Activated CD4-positive, alpha-beta T cell treated with anti-CD3 and anti-CD28 coated beads, Interleukin-2, Interleukin-6, amounts not matched to agents 100 ng/mL and 50 ng/mL, durations not matched to agents 16 hours and 8 hours (primary cell): ENCODE data around the gene ARGLU1.

ENCODE experiments used
- DNase-seq: peaks from one replicate; pipeline ENCODE4 v3.0.0-alpha.2; 2020

Gene ARGLU1

DNA sequence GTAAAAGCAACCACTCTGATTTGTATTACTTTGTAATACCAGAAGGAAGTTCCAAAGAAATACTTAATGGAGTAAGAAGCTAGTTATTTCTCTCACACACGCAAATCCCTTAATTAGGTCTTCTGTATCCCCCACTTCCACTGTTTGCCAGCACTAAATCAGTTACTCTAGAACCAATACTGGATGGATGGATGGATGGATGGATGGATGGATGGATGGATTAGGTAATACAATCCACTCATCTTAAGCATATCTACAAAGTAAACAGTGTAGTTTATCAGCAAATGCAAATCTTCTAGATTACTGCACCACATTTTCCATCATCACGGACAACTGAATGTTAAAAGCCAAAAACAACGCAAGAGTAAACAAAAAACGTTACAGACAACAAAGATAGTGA, 27.3 kb downstream of the ARGLU1 start:
- DNase-seq: no peak

DNA sequence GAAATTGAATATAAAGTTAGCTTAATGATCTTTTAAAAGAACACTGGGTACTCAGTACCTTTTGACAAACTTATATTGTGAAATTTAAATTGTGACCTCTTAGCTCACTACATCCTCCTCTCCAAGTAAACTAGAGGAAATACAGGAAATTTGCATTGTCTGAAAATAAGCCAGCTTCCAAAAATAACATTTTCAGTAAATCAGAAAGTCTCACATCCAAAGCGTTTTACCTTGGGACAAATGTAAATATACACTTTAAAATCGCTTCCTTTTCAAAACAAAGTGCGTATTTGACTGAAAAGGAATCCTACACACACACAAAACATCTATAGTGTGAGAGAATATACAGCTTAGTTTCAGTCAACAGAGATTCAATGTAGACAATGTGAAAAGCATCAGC, 30.4 kb downstream of the ARGLU1 start:
- DNase-seq: no peak

DNA sequence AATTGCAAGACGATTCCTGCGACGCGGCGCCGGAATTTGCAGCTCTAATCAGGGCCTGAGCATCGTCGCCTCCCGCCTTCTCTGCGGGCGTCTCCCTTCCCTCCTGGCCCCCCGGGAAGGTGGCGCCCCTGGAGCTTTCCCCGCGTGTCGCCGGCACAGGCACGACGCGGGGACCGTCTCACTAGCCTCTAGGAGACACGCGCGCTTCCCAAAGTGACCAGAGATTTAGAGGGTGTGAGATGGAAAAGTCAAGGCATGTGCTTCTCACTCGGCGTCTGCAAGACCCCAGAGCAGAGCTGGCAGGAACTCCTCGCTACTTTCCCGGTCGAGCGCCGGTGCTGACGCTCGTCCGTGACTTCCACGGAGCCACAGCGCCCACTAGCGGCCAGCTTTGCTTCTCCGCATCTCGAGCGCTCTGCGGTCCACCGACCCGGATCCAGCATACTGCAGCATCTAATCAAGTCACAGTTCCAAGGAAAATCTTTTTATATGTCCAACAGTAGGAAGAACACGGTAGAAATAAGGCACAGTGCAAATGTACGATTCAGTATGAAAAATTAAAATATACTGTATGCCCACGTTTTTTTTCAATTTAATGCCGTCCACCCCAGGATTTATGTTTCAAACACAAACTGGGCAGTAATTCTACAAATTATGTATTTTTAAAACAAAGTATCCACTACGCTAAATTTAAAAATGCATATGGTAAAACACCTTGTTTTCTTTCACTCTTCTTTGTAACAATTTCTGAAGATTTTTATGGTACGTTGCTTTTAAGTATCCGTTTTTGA, 31.5 kb downstream of the ARGLU1 start:
- DNase-seq: peak; percentile 88

DNA sequence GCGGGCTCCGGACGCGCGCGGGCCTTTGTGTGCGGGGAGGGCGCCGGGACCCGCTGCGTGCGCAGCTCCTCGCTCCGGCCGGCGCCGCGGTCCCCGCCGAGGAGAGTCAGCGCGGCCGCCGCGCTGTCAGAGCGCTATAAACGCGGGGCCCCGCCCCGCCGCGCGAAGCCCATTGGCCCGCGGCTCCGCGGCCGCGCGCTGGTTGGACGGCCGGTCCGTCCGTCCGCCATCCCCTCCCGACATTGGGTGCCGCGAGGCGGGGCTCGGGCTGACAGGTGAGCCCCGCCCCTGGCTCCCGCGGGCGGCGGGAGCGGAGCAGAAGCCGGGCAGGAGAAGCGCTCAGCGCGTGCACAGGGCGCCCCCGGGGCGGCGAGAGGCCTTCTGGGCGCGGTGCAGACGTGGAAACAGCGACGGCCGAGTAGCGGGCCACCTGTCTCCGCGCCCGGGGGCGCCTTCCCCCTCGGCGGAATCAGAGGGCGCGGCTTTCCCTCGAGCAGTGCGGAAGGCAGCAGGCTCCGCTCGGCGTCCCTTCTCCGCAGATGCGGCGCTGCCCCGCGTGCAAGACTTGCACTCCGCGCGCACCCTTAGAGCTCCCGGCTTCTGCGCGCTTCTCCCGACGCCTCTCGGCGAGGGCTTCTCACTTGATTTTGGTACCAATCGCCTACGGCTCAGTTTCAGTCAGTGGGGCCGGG, 32.2 kb downstream of the ARGLU1 start, which contains the start of gene EFNB2:
EFNB2 (minus strand) TSS at position 111 of the 692 bp plus-strand sequence. CDS start 698 bp downstream, outside the sequence.
- DNase-seq: peak; percentile 93

DNA sequence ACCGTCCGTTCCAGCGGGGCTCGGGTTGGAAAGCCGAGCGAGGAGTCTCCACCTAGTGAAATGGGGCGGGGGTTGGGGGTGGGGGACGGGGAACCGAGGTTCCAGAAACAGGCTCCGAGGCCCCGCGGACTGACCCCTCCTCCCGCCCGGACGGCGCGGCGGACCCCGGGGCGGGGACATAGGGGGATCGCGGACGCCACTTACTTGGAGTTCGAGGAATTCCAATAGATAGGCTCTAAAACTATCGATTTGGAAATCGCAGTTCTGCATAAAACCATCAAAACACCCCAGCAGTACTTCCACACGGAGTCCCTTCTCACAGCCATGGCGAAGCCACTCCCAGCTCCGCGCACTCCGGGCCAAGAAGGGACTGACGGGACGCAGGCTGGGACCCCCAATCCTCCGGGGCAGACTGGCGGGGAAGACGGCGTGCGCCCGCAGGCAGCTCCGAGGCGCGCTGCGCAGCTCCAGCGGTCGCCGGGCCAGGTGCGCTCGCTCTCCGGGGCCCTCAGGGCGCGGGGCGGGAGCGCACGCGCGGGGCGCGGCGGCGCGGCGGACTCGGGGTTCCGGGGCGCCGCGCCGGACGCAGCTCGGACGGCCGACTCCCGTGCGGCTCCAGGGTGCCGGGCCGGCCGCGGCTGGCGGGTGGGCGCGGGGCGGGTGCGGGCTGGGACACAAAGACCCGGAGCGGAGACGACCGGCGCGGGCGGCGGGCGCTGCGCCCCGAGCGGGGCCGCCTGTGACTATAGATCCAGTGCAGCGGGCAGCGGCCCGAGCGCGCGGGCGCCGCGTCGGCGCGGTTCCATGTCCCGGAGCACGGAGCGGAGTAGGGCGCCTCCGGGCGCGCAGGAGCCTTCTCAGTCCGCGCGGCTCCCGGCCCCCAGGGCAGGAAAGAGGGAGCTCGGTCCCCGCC, 33.0 kb downstream of the ARGLU1 start:
- no peak for DNase-seq

DNA sequence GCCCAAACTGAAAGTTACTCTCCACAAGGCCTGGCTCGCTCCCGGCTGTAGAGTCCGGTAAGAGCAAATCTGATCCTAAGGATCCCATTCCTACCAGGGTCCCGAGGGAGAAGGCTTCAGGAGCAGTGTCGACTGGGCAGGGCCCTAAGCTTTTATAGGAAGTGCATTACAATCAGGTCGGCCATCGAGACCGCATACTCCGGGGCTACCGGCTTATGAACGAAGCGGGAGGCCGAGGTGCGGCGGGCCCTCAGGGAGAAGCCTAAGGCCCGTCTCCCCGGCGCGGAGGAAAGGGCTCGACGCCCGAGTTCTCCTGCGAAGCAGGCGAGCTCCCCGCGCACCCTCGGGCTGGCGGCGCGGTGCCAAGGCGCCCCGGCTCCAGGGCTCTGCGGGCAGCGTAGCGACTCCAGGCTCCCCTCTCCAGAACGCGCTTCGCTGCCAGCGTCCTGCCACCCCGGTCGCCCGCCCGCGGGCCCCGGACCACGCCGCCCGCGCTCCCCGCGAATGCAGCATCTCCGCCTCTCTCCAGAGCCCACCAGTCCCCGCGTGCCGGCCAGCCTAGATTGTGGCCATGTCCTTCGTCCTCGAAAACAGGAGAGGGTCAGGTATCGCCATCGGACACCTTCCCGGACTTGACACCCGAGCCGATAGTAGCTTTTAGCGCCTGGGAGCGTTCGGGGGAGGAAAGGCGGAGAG, 33.8 kb downstream of the ARGLU1 start:
- DNase-seq: no peak

DNA sequence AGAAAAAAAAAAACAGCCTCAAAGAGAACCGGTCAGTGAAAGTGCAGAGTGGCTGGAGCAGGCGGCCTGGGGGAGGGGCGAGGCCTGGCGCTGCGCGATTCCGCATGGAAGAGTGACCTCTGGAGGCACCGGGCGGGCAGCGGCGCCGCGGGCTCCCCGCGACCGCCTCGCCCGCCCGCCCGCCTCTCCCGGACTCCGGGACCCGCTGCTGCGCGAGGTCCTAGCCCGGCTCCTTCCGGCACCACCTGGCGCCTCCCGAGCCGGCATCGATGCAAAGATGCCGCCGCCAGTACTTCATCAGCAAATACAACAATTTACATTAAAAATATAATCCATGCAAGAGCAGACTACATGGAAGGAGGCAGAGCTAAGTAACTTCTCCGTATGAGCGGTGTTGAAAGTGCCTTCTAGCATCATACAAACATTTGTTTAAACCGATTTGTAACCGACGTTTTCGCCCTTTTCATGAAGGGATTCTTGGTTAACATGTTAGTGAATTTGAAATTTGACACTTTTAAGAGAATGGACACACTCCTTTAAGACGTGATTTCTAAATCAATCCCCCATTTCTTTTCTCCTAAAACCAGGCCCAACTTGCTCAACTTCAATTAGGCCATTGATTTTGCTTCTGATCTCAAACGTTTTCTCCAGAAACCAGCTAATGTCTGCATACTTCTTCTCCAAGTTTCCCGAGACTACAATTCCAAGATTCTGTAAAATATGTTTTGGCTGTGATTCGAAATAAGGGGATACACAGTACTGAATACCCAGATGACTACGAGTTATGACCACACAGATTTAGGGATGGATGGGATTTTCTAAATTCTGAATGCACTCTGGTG, 34.6 kb downstream of the ARGLU1 start:
- DNase-seq: no peak

DNA sequence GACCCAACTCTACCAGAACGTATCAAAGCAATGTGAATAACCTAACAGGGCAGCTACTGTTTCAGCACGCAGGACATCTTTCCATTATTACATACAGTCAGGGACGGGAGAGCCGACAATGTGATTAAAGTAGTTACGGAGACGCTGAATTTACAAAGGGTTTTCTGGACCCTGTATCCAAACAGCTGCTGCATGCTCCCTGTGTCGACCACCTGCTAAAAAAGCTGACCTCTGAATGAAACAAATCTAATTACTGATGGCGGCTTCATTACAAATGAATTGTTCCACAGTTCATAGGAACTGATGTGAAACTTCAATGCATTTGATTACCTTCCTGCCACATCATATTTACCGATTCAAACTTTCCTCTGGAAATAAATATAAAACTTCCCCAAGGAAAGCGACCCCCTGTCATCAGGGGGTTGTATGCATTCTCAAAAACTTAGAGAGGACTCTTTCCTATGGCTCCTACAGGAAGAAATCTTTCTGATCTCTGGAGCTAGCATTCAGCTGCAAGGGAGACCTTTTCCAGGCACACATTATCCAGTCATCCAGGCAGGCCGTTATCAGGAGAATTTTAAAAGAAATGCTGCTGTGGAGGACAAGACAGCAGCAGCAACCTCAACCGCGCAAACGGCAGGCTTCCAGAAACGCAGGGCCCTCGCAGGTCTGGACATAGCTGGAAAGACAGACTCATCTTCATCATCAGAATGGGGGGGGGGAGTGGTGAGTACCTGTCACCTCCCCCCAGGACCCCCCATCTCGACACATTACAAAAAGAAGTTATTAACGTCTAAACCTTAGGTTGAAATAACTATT, 35.6 kb downstream of the ARGLU1 start:
- DNase-seq: no peak

DNA sequence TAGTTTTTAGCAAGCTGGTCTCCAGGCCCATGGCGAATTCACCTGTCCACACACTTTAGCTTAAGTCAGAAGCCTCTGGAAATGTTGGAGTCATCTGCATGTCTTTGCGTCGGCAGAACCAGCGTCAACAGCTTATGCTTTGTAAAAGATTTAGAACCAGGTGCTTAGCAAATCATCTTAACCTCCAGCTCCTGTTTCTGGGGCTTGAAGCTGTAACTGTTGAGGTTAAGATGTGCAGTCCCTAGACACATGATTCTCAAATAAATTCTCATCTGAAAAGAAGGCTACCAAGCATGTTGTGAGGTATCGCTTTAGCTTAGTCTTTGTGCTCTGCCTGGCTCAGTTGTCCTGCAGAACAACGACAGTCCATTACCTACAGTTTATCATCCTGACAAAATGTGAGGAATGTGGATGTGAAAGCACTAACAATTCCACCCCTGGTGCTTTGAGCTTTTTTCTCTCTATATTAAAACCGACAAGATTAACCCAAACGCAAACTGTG, 36.9 kb downstream of the ARGLU1 start:
- no peak for DNase-seq

DNA sequence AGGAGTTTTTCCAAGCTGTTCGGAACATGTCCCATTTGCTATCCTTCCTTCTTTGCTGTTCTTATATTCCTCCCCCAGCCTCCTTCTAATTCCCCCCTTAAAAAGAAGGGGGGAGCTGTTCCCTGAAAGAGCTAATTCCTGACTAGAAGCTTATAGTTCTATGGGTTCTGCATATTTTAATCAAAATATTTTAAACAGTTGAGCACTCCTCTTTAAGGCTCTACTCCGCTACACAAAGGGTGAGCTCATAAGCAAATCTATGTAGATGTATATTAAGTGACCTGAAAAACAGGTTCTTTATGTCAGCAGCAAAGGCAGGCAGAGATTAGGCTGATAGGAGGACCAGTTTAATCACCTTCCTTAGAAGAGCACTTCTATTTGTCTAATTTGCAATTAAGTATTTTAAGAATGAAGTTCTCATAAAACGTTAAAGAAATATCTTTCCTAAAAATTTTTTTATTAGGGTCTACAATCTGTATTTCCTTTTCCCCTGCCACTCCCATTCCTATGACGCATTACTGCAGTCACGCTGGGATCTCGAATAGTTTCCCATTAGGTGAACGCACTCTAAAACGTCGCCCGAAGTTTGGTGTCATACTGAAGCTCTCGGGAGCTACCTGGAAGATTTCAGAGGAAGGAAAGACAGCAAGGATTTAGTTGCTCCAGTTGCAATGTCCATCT, 37.6 kb downstream of the ARGLU1 start:
- no peak for DNase-seq

DNA sequence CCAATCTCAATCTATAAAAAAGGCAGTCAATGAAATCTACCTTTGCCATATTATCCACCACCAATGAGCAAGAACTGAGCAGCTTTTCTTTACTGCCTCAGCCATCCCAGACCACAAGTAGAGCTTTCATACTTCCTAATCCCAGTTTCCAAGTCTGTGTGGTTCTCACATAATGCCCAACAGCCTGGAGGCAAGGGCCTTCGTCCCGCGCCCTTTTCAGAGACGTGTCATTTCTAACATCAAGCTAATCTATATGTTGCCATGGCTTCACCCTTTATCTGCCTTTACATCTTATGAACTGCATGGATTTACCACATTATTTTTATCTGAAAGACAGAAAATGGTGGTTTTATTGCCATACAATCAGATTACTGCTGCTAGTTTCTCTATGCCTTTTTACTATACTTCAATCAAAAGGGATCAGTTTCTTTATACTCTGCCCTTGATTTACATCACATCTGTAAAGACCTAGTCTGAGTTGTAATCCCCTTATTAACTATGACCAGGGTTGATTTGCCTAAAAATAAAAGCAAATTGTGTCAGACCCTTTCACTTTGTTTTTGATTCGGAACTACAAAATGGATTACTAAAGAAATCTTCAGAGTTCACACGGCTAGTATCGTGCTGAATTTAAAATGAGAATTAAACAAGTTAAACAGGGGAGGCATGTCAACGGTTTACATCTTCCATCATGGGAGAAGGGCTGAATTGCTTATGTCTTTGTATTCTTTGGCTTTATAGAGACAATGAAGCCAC, 38.3 kb downstream of the ARGLU1 start:
- no peak for DNase-seq

DNA sequence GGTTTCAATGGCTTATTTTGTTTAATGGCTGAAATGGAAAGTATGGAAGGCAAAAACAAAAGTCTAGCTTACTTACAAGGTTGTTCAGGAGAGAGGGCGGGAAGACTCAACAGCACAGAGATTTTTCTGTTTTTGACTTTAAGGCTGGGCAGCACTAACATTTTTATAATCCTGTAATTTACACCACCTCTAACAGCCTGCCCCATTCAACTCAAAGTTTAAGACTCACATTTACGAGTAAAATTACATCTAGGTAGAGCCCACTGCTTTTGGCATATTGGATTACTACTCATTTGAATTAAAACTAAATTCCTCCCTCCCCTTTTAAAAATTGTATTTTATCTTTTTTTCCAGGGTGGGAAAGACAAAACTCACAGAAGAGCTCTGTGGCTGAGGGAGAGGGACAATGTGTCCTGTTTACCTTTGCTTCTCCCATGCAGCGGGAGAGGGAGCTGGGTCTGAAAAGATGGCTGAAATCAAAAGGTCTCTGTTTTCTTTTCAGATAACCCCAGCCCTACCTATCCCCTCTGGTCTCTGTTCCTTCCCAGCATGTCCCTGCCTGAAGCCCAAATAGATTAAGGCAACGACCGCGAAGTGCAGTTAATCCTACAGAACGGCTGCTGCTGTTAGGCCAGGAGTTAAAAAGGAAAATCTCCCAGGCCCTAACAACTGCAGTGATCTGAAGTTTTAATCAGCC, 39.1 kb downstream of the ARGLU1 start:
- no peak for DNase-seq

DNA sequence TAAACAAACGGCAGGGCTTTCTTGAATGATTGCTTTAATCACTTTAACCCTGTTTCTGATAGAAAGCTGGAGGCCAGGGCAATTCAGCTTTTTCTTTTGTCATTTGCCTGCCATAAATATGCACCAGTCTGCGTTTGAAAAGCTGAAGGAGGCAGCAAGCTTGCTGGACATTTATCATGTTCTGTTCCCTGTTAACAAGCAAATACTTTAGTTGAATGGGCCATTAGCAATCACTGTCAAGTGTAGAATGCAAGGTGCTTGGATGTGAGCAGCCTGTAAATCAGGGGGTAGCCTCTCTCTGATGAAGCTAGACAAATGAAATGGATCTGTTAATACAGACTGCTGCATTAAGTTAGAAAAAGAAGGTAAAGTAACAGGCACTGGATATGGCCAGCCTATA, 40.1 kb downstream of the ARGLU1 start:
- DNase-seq: no peak

DNA sequence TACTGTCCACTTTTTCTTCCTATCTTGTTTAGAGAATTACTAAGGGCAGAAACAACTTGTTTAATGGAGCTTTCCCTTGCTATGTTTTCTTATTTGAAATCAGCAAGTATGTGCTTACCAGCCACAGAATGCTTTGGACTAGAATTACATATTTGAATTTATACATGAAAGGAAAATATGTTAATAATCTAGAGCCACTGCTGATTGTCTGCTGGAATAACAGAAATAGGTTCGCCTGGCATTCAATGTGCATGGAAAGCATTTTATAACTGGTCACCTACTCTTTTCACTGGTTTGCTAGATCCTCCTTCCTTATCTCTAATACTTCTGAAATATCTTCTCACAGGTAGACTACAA, 40.5 kb downstream of the ARGLU1 start:
- no peak for DNase-seq

DNA sequence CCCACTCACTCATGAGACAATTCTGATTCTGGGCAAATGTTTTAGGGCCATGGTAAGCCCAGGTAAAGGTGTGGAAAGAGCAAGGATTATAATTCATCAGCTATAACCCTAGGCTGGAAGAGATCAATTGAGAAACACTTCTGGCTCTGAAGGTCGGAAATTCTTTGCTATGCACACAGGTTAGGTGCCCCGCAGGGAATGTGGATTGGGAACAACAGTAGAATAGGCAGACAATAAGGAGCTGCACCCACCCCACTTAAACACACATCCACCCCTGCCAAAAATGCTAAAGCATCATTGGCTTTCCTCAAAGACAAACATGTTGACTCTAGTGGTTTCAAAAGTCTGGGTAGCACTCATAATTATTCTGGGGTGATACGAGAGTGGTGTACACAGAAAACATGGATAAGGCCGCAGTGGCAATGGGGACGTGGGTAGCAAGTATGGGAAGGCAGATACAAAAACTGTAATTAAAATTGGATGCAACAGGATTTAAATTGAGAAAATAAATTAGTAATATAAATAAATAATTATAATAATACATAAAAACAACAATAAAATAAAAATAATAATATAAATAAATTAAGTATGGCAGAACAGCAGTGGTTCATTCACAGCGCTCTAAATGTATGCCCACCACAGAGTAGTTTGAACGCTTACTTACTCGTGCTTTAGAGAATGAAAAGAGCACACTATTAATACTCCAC, 41.0 kb downstream of the ARGLU1 start:
- no peak for DNase-seq

DNA sequence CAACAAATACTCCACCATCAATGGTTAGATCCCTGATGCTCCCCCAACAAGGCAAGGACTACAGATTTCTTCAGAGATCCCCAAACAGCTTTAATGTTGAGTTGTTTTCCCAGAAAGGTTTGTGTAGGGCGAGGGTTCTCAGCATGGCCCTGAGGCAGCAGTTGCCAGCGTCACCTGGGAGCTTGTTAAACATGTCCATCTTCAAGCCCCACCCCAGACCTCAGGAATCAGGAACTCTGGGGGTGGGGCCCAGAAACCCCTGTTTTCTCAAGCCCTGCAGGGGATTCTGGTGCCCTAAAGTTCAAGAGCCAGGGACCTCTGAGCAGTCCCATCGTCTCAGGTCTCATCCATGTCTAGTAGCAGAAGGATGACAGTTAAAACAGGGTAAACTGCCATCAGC, 42.1 kb downstream of the ARGLU1 start:
- DNase-seq: no peak

DNA sequence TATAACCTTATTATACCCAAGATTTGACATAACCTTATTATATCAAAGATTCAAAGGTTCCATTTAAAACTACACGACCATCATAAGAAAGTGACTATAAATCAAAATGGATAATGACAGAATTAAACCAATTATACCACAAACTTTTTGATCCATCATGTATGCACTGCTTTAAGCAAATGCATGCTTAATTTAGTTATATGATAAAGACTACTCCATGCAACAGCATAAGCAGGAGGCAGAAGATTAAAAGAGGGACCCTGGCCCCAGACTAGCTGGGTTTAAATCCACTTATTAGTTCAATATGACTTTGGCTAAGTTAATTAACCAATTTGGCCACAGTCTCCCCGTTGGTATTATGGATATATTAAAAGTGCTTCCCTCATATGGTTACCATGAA, 43.8 kb downstream of the ARGLU1 start:
- no peak for DNase-seq

DNA sequence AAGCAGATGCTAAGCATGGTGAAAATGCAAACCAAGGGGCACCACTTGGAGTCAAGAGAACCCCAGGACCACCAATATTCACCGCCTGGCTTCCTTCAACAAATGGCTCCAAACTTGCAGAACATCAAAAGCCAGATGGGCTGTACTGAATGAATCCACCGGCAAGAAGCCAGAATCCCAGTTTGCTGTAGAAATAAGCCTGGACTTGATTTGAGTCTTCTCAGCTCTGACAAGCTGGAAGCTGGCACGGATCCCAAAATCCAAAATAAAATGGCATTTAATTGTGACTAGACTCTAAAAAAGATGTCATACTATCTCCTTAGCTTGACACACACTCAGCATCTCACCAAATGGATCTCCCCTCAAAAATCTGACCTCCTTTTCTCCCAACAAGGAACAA, 44.4 kb downstream of the ARGLU1 start:
- DNase-seq: no peak
